HUES64 (cell line): ENCODE results near the gene DEGS1.

Experiments
- H3K27ac ChIP-seq: 2 replicates; pipeline ENCODE4 v1.7.0; 2013; ENCODE audit warnings: low read depth, low read length, inconsistent platforms
- H3K27me3 ChIP-seq: 2 replicates; pipeline ENCODE4 v1.6.1; 2013; ENCODE audit warnings: mild to moderate bottlenecking, low read length; ENCODE audit not compliant: insufficient read depth
- H3K36me3 ChIP-seq: 2 replicates; pipeline ENCODE4 v1.6.1; 2013; ENCODE audit warnings: mild to moderate bottlenecking, low read length; ENCODE audit not compliant: insufficient read depth
- H3K4me1 ChIP-seq: 2 replicates; pipeline ENCODE4 v1.6.1; 2013; ENCODE audit warnings: mild to moderate bottlenecking, low read length, moderate library complexity; ENCODE audit not compliant: insufficient read depth
- H3K4me3 ChIP-seq: 2 replicates; pipeline ENCODE4 v1.5.1; 2013; ENCODE audit warnings: mild to moderate bottlenecking, low read length, moderate library complexity
- H3K9ac ChIP-seq: 2 replicates; pipeline ENCODE4 v1.6.1; 2013; ENCODE audit warnings: mild to moderate bottlenecking, low read depth, low read length
- H3K9me3 ChIP-seq: 2 replicates; pipeline ENCODE4 v1.6.1; 2013; ENCODE audit warnings: low read depth, low read length; ENCODE audit not compliant: insufficient read depth
- whole genome bisulfite sequencing: fragments of 150-250, 120-280 bp; methylation state at CpG from one replicate; pipeline ENCODE4 v1.1.7; 2013; ENCODE audit warnings: missing lambda C conversion rate; 5-methylcytosine and 5-hydroxymethylcytosine counted together

Gene DEGS1

GRCh38 chr1:224163311-224163710 lies 19.7 kb upstream of the DEGS1 start:
- Histone ChIP-seq H3K36me3 (peaks cover 38% of the 10 kb centered on the region), H3K27ac (peak overlapping the region; percentile 35; the same call in 1 of the 2 replicates), H3K27me3 (no peaks in the 10 kb centered on the region), H3K4me1 (peaks cover 8% of the 10 kb centered on the region), H3K4me3 (no peak overlapping the region), H3K9ac (no peak overlapping the region), H3K9me3 (no peaks in the 10 kb centered on the region)
- WGBS = 100% methylated on average over 1 of the region's 2 CpGs

- H3K27ac ChIP-seq = no peak overlapping the region
- no peak overlapping the region for H3K9ac ChIP-seq
- H3K9me3 ChIP-seq = peaks cover 4% of the 10 kb centered on the region; the same call in 1 of the 2 replicates
- 96% methylated on average over 5 of the region's 5 CpGs for WGBS
- H3K4me3 ChIP-seq = no peak overlapping the region
- no peaks in the 10 kb centered on the region for H3K27me3 ChIP-seq
- H3K36me3 ChIP-seq = no peaks in the 10 kb centered on the region
- H3K4me1 ChIP-seq = peaks cover 21% of the 10 kb centered on the region
Observed at GRCh38 chr1:224168859-224169380, 14.1 kb upstream of the DEGS1 start.

GRCh38 chr1:224169718-224170270 lies 13.2 kb upstream of the DEGS1 start:
- Histone ChIP-seq H3K27me3 (no peaks in the 10 kb centered on the region), H3K27ac (no peak overlapping the region; the same call in 1 of the 2 replicates), H3K36me3 (no peaks in the 10 kb centered on the region), H3K9ac (peak overlapping the region; percentile 31; the same call in 1 of the 2 replicates), H3K4me3 (no peak overlapping the region), H3K4me1 (peaks cover 13% of the 10 kb centered on the region; the same call in 1 of the 2 replicates), H3K9me3 (peaks cover 4% of the 10 kb centered on the region; the same call in 1 of the 2 replicates)
- 90% methylated on average over 4 of the region's 4 CpGs for WGBS

- peak overlapping the region; percentile 30; the same call in 1 of the 2 replicates for H3K27ac ChIP-seq
- H3K9ac ChIP-seq = no peak overlapping the region
- H3K4me1 ChIP-seq = peaks cover 13% of the 10 kb centered on the region; the same call in 1 of the 2 replicates
- H3K27me3 ChIP-seq = no peaks in the 10 kb centered on the region
- no peak overlapping the region for H3K4me3 ChIP-seq
- no peaks in the 10 kb centered on the region for H3K36me3 ChIP-seq
- 86% methylated on average over 4 of the region's 4 CpGs for WGBS
- H3K9me3 ChIP-seq = peaks cover 4% of the 10 kb centered on the region; the same call in 1 of the 2 replicates
Observed at GRCh38 chr1:224170343-224170742, 12.7 kb upstream of the DEGS1 start.

- Histone ChIP-seq H3K4me1 (peaks cover 13% of the 10 kb centered on the region; the same call in 1 of the 2 replicates), H3K4me3 (no peak overlapping the region), H3K27me3 (no peaks in the 10 kb centered on the region), H3K9ac (no peak overlapping the region), H3K36me3 (no peaks in the 10 kb centered on the region), H3K27ac (no peak overlapping the region), H3K9me3 (peaks cover 4% of the 10 kb centered on the region; the same call in 1 of the 2 replicates)
- 87% methylated on average over 9 of the region's 9 CpGs for WGBS
Observed at GRCh38 chr1:224170748-224171478, 12.1 kb upstream of the DEGS1 start.

GRCh38 chr1:224172229-224172628 lies 10.8 kb upstream of the DEGS1 start:
- H3K36me3 ChIP-seq = no peaks in the 10 kb centered on the region
- no peak overlapping the region for H3K4me3 ChIP-seq
- WGBS = 91% methylated on average over 3 of the region's 3 CpGs
- H3K9ac ChIP-seq = no peak overlapping the region
- peaks cover 13% of the 10 kb centered on the region; the same call in 1 of the 2 replicates for H3K4me1 ChIP-seq
- no peak overlapping the region for H3K27ac ChIP-seq
- H3K27me3 ChIP-seq = no peaks in the 10 kb centered on the region
- H3K9me3 ChIP-seq = peaks cover 4% of the 10 kb centered on the region; the same call in 1 of the 2 replicates

- WGBS = 95% methylated on average over 5 of the region's 5 CpGs
- Histone ChIP-seq H3K9ac (no peak overlapping the region), H3K27me3 (no peaks in the 10 kb centered on the region), H3K27ac (no peak overlapping the region), H3K36me3 (no peaks in the 10 kb centered on the region), H3K9me3 (peaks cover 4% of the 10 kb centered on the region; the same call in 1 of the 2 replicates), H3K4me1 (peaks cover 13% of the 10 kb centered on the region; the same call in 1 of the 2 replicates), H3K4me3 (no peak overlapping the region)
Observed at GRCh38 chr1:224173523-224173922, 9.5 kb upstream of the DEGS1 start.

- Histone ChIP-seq H3K9me3 (peaks cover 4% of the 10 kb centered on the region; the same call in 1 of the 2 replicates), H3K27me3 (no peaks in the 10 kb centered on the region), H3K4me3 (peak overlapping the region; percentile 35), H3K9ac (no peak overlapping the region), H3K36me3 (no peaks in the 10 kb centered on the region), H3K27ac (no peak overlapping the region), H3K4me1 (no peaks in the 10 kb centered on the region)
- WGBS = 7% methylated on average over 21 of the region's 21 CpGs
Observed at GRCh38 chr1:224175617-224176016, 7.4 kb upstream of the DEGS1 start.

GRCh38 chr1:224177356-224177999 lies 5.6 kb upstream of the DEGS1 start:
- Histone ChIP-seq H3K9ac (no peak overlapping the region), H3K9me3 (no peaks in the 10 kb centered on the region), H3K36me3 (no peaks in the 10 kb centered on the region), H3K4me1 (0 out of 2 replicates have a peak, but pooled peaks cover 5% of the 10 kb centered on the region), H3K27ac (no peak overlapping the region), H3K27me3 (no peaks in the 10 kb centered on the region), H3K4me3 (no peak overlapping the region)
- WGBS = 94% methylated on average over 9 of the region's 9 CpGs

- WGBS = 95% methylated on average over 5 of the region's 5 CpGs
- Histone ChIP-seq H3K4me3 (no peak overlapping the region), H3K27me3 (no peaks in the 10 kb centered on the region), H3K36me3 (no peaks in the 10 kb centered on the region), H3K9ac (no peak overlapping the region), H3K27ac (no peak overlapping the region), H3K4me1 (0 out of 2 replicates have a peak, but pooled peaks cover 8% of the 10 kb centered on the region), H3K9me3 (no peaks in the 10 kb centered on the region)
Observed at GRCh38 chr1:224178894-224179293, 4.1 kb upstream of the DEGS1 start.
